HepG2 (cell line): ENCODE measurements around the gene GRM8.

ENCODE experiments used
- CBX2 ChIP-seq, 2 experiments: fragments of 200-600 bp in 1 of 2; sonication (generic); formaldehyde crosslinking in 1 of 2; IDR thresholded peaks; 2 replicates each; pipeline versions ENCODE4 v1.7.0 to v1.8.1; 2018 to 2022; ENCODE audit warnings: low read depth in 2 of 2, low read length in 1 of 2, mild to moderate bottlenecking in 1 of 2, missing genetic modification reagents in 1 of 2
- EZH2 ChIP-seq: conservative IDR thresholded peaks from 2 replicates; pipeline ENCODE4 v1.6.1; 2012; ENCODE audit warnings: mild to moderate bottlenecking, low read depth, low read length, moderate library complexity
- RXRA ChIP-seq: sonication (generic); formaldehyde crosslinking; IDR thresholded peaks from 2 replicates; pipeline ENCODE4 v1.5.1; 2020; ENCODE audit warnings: missing genetic modification reagents
- ZBTB21 ChIP-seq: sonication (generic); formaldehyde crosslinking; IDR thresholded peaks from 2 replicates; pipeline ENCODE4 v1.4.0; 2020; ENCODE audit warnings: missing genetic modification reagents
- TF ChIP-seq, protein P1 (sequence below), 2 experiments: sonication (generic) in 1 of 2; formaldehyde crosslinking in 1 of 2; IDR thresholded peaks; 2 replicates each; pipeline versions ENCODE4 v1.5.1 to v1.6.1; 2011 to 2020; ENCODE audit warnings: borderline replicate concordance in 1 of 2, low read depth in 1 of 2, low read length in 1 of 2, mild to moderate bottlenecking in 1 of 2, missing genetic modification reagents in 1 of 2, moderate library complexity in 1 of 2

DNA sequence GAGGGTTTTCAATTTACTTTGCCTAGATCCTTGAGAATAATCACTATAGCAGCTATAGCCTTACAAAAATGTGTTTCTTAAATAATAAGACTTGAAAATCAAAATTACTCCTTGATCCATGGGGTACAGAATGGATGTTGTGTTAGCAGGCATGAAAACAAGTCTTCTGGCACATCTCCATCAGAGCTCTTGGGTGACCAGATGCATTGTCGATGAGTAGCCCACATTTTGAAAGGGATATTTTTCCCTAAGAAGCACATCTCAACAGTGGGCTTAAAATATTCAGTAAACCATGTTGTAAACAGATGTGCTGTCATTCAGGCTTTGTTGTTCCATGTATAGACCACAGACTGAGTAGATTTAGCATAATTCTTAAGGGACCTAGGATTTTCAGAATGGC is 827.8 kb downstream of the GRM8 start:
- no peak for TF ChIP-seq RXRA (CRISPR knock-in tag)
- TF ChIP-seq, protein P1, sequence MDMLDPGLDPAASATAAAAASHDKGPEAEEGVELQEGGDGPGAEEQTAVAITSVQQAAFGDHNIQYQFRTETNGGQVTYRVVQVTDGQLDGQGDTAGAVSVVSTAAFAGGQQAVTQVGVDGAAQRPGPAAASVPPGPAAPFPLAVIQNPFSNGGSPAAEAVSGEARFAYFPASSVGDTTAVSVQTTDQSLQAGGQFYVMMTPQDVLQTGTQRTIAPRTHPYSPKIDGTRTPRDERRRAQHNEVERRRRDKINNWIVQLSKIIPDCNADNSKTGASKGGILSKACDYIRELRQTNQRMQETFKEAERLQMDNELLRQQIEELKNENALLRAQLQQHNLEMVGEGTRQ (IDR thresholded peaks at IDR 0.05; ENCODE audit: low read depth, low read length): no peak
- TF ChIP-seq, protein P1 (CRISPR knock-in tag; IDR thresholded peaks at IDR 0.05; ENCODE audit: borderline replicate concordance): no peak
- TF ChIP-seq EZH2: no peak
- no peak for TF ChIP-seq ZBTB21 (CRISPR knock-in tag)
- no peak for TF ChIP-seq CBX2 (IDR thresholded peaks at IDR 0.05; ENCODE audit: low read depth, low read length)
- no peak for TF ChIP-seq CBX2 (CRISPR knock-in tag; IDR thresholded peaks at IDR 0.05; ENCODE audit: low read depth)
